HCT116 (cell line): ENCODE results near the gene NKX1-1. TPM values are rescaled to one million over a fixed set of nuclear protein-coding genes. Genes with fewer than 3 reads are reported as not detected.

Source experiments
- ATAC-seq: fragments of 200-7000 bp; cut with Tn5 transposase; 2 replicates; pipeline ENCODE4 v1.9.1; 2020; ENCODE audit warnings: mild to moderate bottlenecking, moderate library complexity
- BruUV-seq: library from RNA; stranded (reverse); fragments of 400-500 nt; replicated peaks from 2 replicates; lab custom pipeline; 2021; lab: Mats Ljungman, UMichigan
- CTCF ChIA-PET: fragments of 300-600 bp; sonication (Branson Sonifier 250); formaldehyde crosslinking; loops from one replicate; lab custom pipeline; 2021; ENCODE audit warnings: antibody characterized with exemption; lab: Charles Lee
- POLR2A ChIA-PET: fragments of 300-600, 350-600 bp; sonication (Branson Sonifier 250); formaldehyde crosslinking; loops from one replicate; lab custom pipeline; 2021; ENCODE audit warnings: antibody characterized with exemption; lab: Charles Lee
- RAD21 ChIA-PET, 2 experiments: fragments of 300-600 bp; sonication (Branson Sonifier 250); formaldehyde crosslinking; loops; one replicate each; lab custom pipeline; 2023; ENCODE audit warnings: low total read pairs in 2 of 2; ENCODE audit not compliant: uncharacterized antibody in 2 of 2, unreplicated experiment in 2 of 2, low non-redundant PET in 1 of 2; lab: Charles Lee
- DNase-seq: peaks from one replicate; pipeline ENCODE4 v3.0.0-alpha.2; 2010; ENCODE audit warnings: low read depth, low spot score
- H2AFZ ChIP-seq: fragments of 200-600 bp; shearing (Covaris generic), sonication (generic); 2 replicates; pipeline ENCODE4 v1.6.1; 2017; ENCODE audit warnings: low read depth, mixed run types, mixed read lengths, antibody characterized with exemption, low read length; ENCODE audit not compliant: poor library complexity, severe bottlenecking
- H3K27ac ChIP-seq: 2 replicates; pipeline ENCODE4 v1.5.1; 2012; ENCODE audit warnings: low read depth, low read length
- H3K27me3 ChIP-seq: fragments of 200-600 bp; sonication (generic); 2 replicates; pipeline ENCODE4 v1.6.1; 2016; ENCODE audit warnings: mixed run types, low read length, mixed read lengths; ENCODE audit not compliant: insufficient read depth
- H3K36me3 ChIP-seq, 2 experiments: fragments of 200-500 bp in 1 of 2; fragments of 200-600 bp in 1 of 2; sonication (Bioruptor generic) in 1 of 2; sonication (generic) in 1 of 2; 2 replicates each; pipeline versions ENCODE4 v1.5.1 to v1.6.1; 2014 to 2016; ENCODE audit warnings: low read length in 2 of 2, inconsistent platforms in 1 of 2, mixed read lengths in 1 of 2, mixed run types in 1 of 2; ENCODE audit not compliant: insufficient read depth in 2 of 2, control insufficient read depth in 1 of 2
- H3K4me1 ChIP-seq, 2 experiments: fragments of 200-600 bp in 1 of 2; sonication (generic) in 1 of 2; 2 replicates each; pipeline versions ENCODE4 v1.5.1 to v1.6.1; 2012 to 2017; ENCODE audit warnings: low read length in 2 of 2, inconsistent platforms in 1 of 2, mild to moderate bottlenecking in 1 of 2, mixed read lengths in 1 of 2, mixed run types in 1 of 2, moderate library complexity in 1 of 2; ENCODE audit not compliant: insufficient read depth in 2 of 2, control insufficient read depth in 1 of 2
- H3K4me2 ChIP-seq: fragments of 200-600 bp; sonication (generic); 2 replicates; pipeline ENCODE4 v1.6.1; 2017; ENCODE audit warnings: mixed run types, low read length, mixed read lengths
- H3K4me3 ChIP-seq, 2 experiments: fragments of 200-600 bp in 1 of 2; sonication (generic) in 1 of 2; replicated peaks in 1 of 2; 2 replicates each; pipeline ENCODE4 v1.5.1; 2011 to 2016; ENCODE audit warnings: low read length in 2 of 2, control low read depth in 1 of 2, low read depth in 1 of 2, mild to moderate bottlenecking in 1 of 2, mixed read lengths in 1 of 2, mixed run types in 1 of 2
- H3K79me2 ChIP-seq: fragments of 200-600 bp; sonication (generic); 2 replicates; pipeline ENCODE4 v1.6.1; 2017; ENCODE audit warnings: mild to moderate bottlenecking, mixed run types, low read length, moderate library complexity, mixed read lengths; ENCODE audit not compliant: insufficient read depth
- H3K9ac ChIP-seq: fragments of 200-600 bp; sonication (generic); 2 replicates; pipeline ENCODE4 v1.6.1; 2016; ENCODE audit warnings: low read length, mixed read lengths
- H3K9me2 ChIP-seq: fragments of 200-600 bp; sonication (generic), shearing (Covaris generic); 2 replicates; pipeline ENCODE4 v1.6.1; 2017; ENCODE audit warnings: mixed run types, mild to moderate bottlenecking, moderate library complexity; ENCODE audit not compliant: insufficient read depth
- H3K9me3 ChIP-seq, 2 experiments: fragments of 200-500 bp in 1 of 2; fragments of 200-600 bp in 1 of 2; sonication (Bioruptor generic) in 1 of 2; sonication (generic) in 1 of 2; 2 replicates each; pipeline ENCODE4 v1.6.1; 2014 to 2017; ENCODE audit warnings: low read length in 2 of 2, mixed read lengths in 2 of 2, inconsistent platforms in 1 of 2, low read depth in 1 of 2, mild to moderate bottlenecking in 1 of 2, mixed run types in 1 of 2, moderate library complexity in 1 of 2; ENCODE audit not compliant: control insufficient read depth in 1 of 2, insufficient read depth in 1 of 2
- H4K20me1 ChIP-seq: fragments of 200-600 bp; sonication (generic), shearing (Covaris generic); 2 replicates; pipeline ENCODE4 v1.6.1; 2017; ENCODE audit warnings: mixed run types, mild to moderate bottlenecking, moderate library complexity; ENCODE audit not compliant: insufficient read depth
- CBX3 ChIP-seq: IDR thresholded peaks from 2 replicates; pipeline ENCODE4 v1.6.1; 2012; ENCODE audit warnings: low read depth
- CEBPB ChIP-seq: IDR thresholded peaks from 2 replicates; pipeline ENCODE4 v1.6.1; 2012; ENCODE audit warnings: low read depth
- ELF1 ChIP-seq: IDR thresholded peaks from 2 replicates; pipeline ENCODE4 v1.6.1; 2012; ENCODE audit warnings: low read depth, borderline replicate concordance
- EZH2 ChIP-seq: fragments of 200-600 bp; sonication (generic); IDR thresholded peaks from 2 replicates; pipeline ENCODE4 v1.6.1; 2017; ENCODE audit warnings: antibody characterized with exemption, mixed run types
- EZH2phosphoT487 ChIP-seq: fragments of 200-600 bp; IDR thresholded peaks from 2 replicates; pipeline ENCODE4 v1.6.1; 2018; ENCODE audit warnings: antibody characterized with exemption, borderline replicate concordance
- FOSL1 ChIP-seq: IDR thresholded peaks from 2 replicates; pipeline ENCODE4 v1.6.1; 2012; ENCODE audit warnings: low read depth
- JUND ChIP-seq: IDR thresholded peaks from 2 replicates; pipeline ENCODE4 v1.6.1; 2012
- POLR2A ChIP-seq: IDR thresholded peaks from 2 replicates; pipeline ENCODE4 v1.7.0; 2011; ENCODE audit warnings: borderline replicate concordance; ENCODE audit not compliant: insufficient read depth, insufficient read length; ENCODE audit errors: extremely low read depth
- POLR2AphosphoS5 ChIP-seq: IDR thresholded peaks from 2 replicates; pipeline ENCODE4 v1.6.1; 2011; ENCODE audit warnings: mild to moderate bottlenecking, low read depth, low read length, moderate library complexity
- RAD21 ChIP-seq: IDR thresholded peaks from 2 replicates; pipeline ENCODE4 v1.6.1; 2012; ENCODE audit warnings: low read depth, mild to moderate bottlenecking
- SIN3A ChIP-seq: IDR thresholded peaks from 2 replicates; pipeline ENCODE4 v1.6.1; 2012; ENCODE audit warnings: low read depth
- SP1 ChIP-seq: IDR thresholded peaks from 2 replicates; pipeline ENCODE4 v1.6.1; 2012; ENCODE audit warnings: low read depth
- SRF ChIP-seq: IDR thresholded peaks from 2 replicates; pipeline ENCODE4 v1.6.1; 2012; ENCODE audit warnings: low read depth
- TCF7L2 ChIP-seq: IDR thresholded peaks from 2 replicates; pipeline ENCODE4 v1.7.0; 2011; ENCODE audit warnings: borderline replicate concordance, inconsistent platforms; ENCODE audit not compliant: insufficient read depth, insufficient read length; ENCODE audit errors: extremely low read depth
- YY1 ChIP-seq: IDR thresholded peaks from 2 replicates; pipeline ENCODE4 v1.6.1; 2011; ENCODE audit warnings: low read length, low read depth, moderate library complexity, mild to moderate bottlenecking; ENCODE audit not compliant: insufficient replicate concordance; ENCODE audit errors: extremely low read depth
- ZFX ChIP-seq: fragments of 450-650 bp; IDR thresholded peaks from 2 replicates; pipeline ENCODE4 v1.6.1; 2017
- ZNF274 ChIP-seq: fragments of 200-500 bp; sonication (Bioruptor generic); IDR thresholded peaks from 2 replicates; pipeline ENCODE4 v1.6.1; 2014; ENCODE audit warnings: mild to moderate bottlenecking, low read depth, low read length, inconsistent platforms
- intact Hi-C: fragments of 100-400 bp; cut with micrococcal nuclease; formaldehyde crosslinking; loops from 2 replicates; pipeline ENCODE4 v1.10.0; 2022
- total RNA-seq: library from RNA; stranded (reverse); gene quantifications from one replicate; pipeline ENCODE4 v1.2.1, GENCODE V29; 2021; ENCODE audit not compliant: unreplicated experiment
- TF ChIP-seq, protein P1 (sequence below): IDR thresholded peaks from 2 replicates; pipeline ENCODE4 v1.6.1; 2011; ENCODE audit warnings: mild to moderate bottlenecking, low read length, moderate library complexity; ENCODE audit not compliant: insufficient replicate concordance; ENCODE audit errors: extremely low read depth

Gene NKX1-1
- total RNA-seq, 1 experiment from 2014 or later = not detected

DNA sequence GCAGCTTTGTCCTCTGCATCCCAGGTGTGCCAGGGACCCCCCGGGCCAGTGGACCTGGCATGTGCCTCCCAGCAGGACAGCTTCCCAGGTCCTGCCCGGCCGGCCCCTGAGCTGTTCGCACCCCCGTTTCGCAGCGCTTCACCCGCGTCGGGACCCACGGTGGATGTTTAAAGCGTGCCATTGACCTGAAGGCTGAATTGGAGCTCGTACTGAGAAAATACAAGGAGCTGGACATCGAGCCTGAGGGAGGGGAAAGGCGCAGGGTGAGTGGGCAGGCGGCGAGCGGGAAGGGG, 51.3 kb downstream of the NKX1-1 start:
- Histone ChIP-seq H3K4me2 (no peak overlapping the region), H4K20me1 (no peaks in the 10 kb centered on the region), H3K9me2 (no peaks in the 10 kb centered on the region), H3K4me3 (no peak overlapping the region), H3K27me3 (no peaks in the 10 kb centered on the region), H3K4me1 (peaks cover 2 to 4% of the 10 kb centered on the region in 2 experiments; a peak in 2 of 4 replicates), H3K27ac (no peak overlapping the region), H3K79me2 (0 out of 2 replicates have a peak, but pooled peaks cover 3% of the 10 kb centered on the region), H3K9ac (no peak overlapping the region), H3K36me3 (no peaks in the 10 kb centered on the region; a peak in 2 of 4 replicates), H3K9me3 (no peaks in the 10 kb centered on the region), H2AFZ (no peak overlapping the region)
- BruUV-seq = no TSS peak
- ChIA-PET RAD21 (interaction anchor here in 1 of 2 experiments (1.6 kb wide), 1 partner anchor 158 kb away, joined by 6 read pairs; no protein-coding TSS in a partner anchor), POLR2A (no interaction called here), CTCF (interaction anchor here (1.6 to 2.0 kb wide), 2 partner anchors 223 to 275 kb away, joined by 6 to 10 read pairs; no protein-coding TSS in a partner anchor)
- intact Hi-C loops = loop anchor here (10.0 kb wide), 1 partner anchor 160 kb away; no protein-coding TSS in a partner anchor
- ATAC-seq (no peak), DNase-seq (no peak)
- TF ChIP-seq CEBPB (no peak), JUND (no peak), CBX3 (no peak), POLR2A (no peak), EZH2phosphoT487 (no peak), SRF (no peak), EZH2 (no peak), ZNF274 (no peak), ELF1 (no peak)

DNA sequence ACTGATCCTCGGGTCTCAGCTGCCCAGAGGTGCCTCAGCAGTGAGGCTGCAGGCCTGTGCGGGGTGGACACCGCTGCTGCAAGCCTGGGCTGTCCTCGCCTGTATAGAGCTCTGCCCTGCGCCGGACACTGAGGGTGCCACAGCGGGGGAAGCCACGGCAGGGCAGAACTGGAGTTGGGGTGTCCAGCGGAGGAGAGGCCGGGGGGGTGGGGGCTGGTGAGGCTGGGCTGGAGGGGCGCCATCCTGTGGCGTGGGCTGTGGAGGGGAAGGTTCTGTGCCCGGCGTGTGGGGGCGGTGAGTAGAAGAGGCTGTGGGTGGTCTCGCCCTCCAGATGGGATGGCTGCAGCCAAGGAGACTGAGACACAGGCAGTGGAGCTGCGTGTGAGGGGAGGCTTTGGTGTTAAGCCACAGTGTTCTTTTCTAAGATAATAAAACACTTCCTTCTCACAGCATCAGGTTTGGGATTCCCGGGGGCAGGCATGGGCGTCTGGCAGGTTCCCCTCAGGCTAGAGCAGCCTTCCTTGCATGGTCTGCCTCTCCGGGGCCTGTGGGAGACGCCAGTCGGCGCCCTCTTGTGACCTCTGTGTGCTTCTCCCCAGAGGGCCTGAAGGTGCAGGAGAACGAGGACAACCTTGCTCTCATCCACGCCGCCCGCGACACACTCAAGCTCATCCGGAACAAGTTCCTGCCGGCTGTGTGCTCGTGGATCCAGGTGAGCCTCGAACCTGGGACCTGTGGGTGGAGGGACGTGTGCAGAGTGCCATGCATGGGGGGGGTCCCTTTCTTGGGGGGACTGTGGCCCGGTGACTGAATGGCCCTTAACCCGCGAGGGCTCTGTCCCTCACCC, 51.9 kb downstream of the NKX1-1 start:
- Histone ChIP-seq H2AFZ (no peak overlapping the region), H3K27ac (no peak overlapping the region), H3K4me1 (peaks cover 2 to 4% of the 10 kb centered on the region in 2 experiments; a peak in 2 of 4 replicates), H4K20me1 (no peaks in the 10 kb centered on the region), H3K9me2 (no peaks in the 10 kb centered on the region), H3K4me3 (no peak overlapping the region)
- ATAC-seq = no peak
- CTCF ChIA-PET = interaction anchor here (0.6 to 2.0 kb wide), 3 partner anchors 223 to 275 kb away, joined by 3 to 10 read pairs (median 6); no protein-coding TSS in a partner anchor
- intact Hi-C loops = loop anchor here (10.0 kb wide), 1 partner anchor 160 kb away; no protein-coding TSS in a partner anchor
- RAD21 ChIA-PET = interaction anchor here in 1 of 2 experiments (1.6 kb wide), 1 partner anchor 159 kb away, joined by 6 read pairs; no protein-coding TSS in a partner anchor
- no TSS peak for BruUV-seq
- TF ChIP-seq, protein P1, sequence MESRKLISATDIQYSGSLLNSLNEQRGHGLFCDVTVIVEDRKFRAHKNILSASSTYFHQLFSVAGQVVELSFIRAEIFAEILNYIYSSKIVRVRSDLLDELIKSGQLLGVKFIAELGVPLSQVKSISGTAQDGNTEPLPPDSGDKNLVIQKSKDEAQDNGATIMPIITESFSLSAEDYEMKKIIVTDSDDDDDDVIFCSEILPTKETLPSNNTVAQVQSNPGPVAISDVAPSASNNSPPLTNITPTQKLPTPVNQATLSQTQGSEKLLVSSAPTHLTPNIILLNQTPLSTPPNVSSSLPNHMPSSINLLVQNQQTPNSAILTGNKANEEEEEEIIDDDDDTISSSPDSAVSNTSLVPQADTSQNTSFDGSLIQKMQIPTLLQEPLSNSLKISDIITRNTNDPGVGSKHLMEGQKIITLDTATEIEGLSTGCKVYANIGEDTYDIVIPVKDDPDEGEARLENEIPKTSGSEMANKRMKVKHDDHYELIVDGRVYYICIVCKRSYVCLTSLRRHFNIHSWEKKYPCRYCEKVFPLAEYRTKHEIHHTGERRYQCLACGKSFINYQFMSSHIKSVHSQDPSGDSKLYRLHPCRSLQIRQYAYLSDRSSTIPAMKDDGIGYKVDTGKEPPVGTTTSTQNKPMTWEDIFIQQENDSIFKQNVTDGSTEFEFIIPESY = no peak
- no peak for TF ChIP-seq POLR2AphosphoS5
- TF ChIP-seq SIN3A = no peak
- TF ChIP-seq EZH2 = no peak
- TF ChIP-seq TCF7L2 = no peak
- no peak for TF ChIP-seq ELF1
- no peak for TF ChIP-seq YY1
- TF ChIP-seq ZFX = no peak
- TF ChIP-seq SP1 = no peak
- no peak for TF ChIP-seq SRF
- TF ChIP-seq JUND = no peak
- TF ChIP-seq CBX3 = no peak
- TF ChIP-seq FOSL1 = no peak
- TF ChIP-seq EZH2phosphoT487 = no peak
- no peak for TF ChIP-seq RAD21
- no peak for TF ChIP-seq ZNF274
- TF ChIP-seq CEBPB = no peak
- TF ChIP-seq, all 23 proteins: peak for 0
- no peak overlapping the region for H3K9ac ChIP-seq
- H3K9me3 ChIP-seq = no peaks in the 10 kb centered on the region
- no peaks in the 10 kb centered on the region; a peak in 3 of 4 replicates for H3K36me3 ChIP-seq
- no peaks in the 10 kb centered on the region for H3K27me3 ChIP-seq
- no peak overlapping the region for H3K4me2 ChIP-seq
- 0 out of 2 replicates have a peak, but pooled peaks cover 5% of the 10 kb centered on the region for H3K79me2 ChIP-seq
- DNase-seq = no peak
- POLR2A ChIA-PET = no interaction called here
